GM08714 (cell line): ENCODE measurements around the gene DGKB.

Source experiments
- H3K4me3 ChIP-seq: fragments of 200-500 bp; sonication (Bioruptor generic); 2 replicates; pipeline ENCODE4 v1.5.1; 2014; ENCODE audit warnings: mild to moderate bottlenecking, low read length, inconsistent platforms
- ZNF274 ChIP-seq: IDR thresholded peaks from 2 replicates; pipeline ENCODE4 v1.6.1; 2012; ENCODE audit warnings: mild to moderate bottlenecking, low read depth, low read length

The DGKB gene

GRCh38 chr7:14817829-14818614 lies 84.5 kb downstream of the DGKB start:
- no peak overlapping the region for H3K4me3 ChIP-seq
- no peak for TF ChIP-seq ZNF274

- no peak for TF ChIP-seq ZNF274
- no peak overlapping the region for H3K4me3 ChIP-seq
These were observed 95.0 kb downstream of the DGKB start for GRCh38 chr7:14807507-14807906.

DNA sequence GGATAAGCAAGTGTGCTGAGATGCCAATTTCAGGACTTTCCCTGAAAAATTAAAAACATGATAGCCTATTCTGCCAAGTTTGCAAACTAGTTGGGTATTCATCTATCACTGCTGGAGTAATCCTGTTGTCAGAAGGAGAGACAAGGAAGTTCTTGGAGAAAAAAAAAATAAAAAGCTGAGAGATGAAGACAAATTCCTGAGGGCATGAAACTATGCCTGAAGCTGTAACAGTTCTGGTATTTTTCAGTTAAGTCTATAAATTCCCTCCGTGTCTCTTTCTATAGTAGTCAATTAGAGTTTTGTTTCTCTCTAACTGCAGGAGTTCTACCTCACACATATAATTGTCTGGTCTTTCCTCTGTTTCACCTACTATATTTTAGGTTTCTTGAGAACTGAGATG lies 95.7 kb downstream of the DGKB start:
- no peak for TF ChIP-seq ZNF274
- H3K4me3 ChIP-seq, result no peak overlapping the region

DNA sequence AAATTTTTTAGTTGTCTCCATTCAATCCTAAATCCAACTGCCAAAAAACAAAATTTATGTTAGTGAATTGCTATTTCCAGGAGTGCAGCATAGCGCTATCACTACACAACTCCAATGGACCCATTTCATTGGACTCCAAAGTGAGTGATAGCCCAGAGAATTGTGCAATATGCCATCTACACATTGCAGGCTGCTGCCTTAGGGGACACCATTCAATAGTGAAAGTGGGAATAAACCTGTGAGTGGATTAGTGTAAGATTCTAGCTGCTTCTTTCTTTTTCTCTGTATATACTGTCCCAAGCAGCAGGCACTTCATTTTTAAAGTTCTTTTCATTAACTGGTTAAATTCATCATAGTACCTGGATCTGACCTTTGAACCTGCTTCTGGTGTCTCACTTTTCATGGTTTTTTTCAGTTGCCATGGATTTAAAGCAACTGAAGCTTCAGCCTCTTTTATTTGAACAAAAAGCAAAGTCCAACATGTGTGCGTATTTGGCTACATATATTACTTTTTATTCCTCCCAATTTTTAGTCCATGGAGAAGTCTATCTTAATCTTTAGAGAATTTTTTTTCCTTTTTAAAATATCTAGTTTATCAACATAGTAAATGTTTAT lies 97.3 kb downstream of the DGKB start:
- no peak for TF ChIP-seq ZNF274

DNA sequence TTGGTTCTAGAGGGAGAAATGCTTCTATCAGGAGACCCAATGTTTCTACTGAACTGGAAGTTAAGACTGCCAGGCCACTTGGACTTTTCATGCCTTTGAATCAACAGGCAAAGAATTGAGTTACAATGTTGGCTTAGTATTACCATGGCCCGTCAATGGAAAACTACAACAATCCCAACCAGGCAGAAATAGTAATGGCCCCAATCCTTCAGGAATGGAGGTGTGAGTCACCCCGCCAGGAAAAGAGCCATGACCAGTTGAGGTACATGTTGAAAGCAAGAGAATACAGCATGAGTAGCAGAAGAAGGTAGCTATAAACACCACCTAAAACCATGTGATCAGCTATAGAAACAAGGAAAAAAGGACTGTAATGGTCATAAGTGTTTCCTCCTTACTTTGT lies 101.9 kb downstream of the DGKB start:
- no peak for TF ChIP-seq ZNF274

More for the DNA sequence above, 97.3 kb downstream of the DGKB start:
- no peak overlapping the region for H3K4me3 ChIP-seq

DNA sequence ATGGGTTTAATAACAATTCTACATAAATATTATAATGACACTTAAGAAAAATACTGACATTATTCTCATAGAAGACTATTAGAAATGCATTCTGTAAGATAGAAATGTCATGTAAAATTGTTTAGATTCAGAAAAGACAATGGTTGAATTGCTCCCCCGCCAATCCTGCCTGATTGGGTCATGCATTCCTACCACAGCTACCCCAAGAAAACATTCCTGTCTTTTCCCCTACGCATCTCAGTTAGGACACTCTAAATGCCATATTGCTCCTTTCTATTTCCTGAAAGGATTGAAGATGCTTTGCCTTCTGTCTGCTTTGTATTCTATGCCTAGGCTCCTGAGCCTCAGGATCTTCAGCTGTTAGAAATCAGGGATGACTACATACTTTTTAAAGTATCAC lies 109.4 kb downstream of the DGKB start:
- TF ChIP-seq ZNF274, result no peak
- no peak overlapping the region for H3K4me3 ChIP-seq

More for the DNA sequence above, 101.9 kb downstream of the DGKB start:
- H3K4me3 ChIP-seq, result no peak overlapping the region

- TF ChIP-seq ZNF274, result no peak
- no peak overlapping the region for H3K4me3 ChIP-seq
These were observed 115.0 kb downstream of the DGKB start for GRCh38 chr7:14787551-14787950.

DNA sequence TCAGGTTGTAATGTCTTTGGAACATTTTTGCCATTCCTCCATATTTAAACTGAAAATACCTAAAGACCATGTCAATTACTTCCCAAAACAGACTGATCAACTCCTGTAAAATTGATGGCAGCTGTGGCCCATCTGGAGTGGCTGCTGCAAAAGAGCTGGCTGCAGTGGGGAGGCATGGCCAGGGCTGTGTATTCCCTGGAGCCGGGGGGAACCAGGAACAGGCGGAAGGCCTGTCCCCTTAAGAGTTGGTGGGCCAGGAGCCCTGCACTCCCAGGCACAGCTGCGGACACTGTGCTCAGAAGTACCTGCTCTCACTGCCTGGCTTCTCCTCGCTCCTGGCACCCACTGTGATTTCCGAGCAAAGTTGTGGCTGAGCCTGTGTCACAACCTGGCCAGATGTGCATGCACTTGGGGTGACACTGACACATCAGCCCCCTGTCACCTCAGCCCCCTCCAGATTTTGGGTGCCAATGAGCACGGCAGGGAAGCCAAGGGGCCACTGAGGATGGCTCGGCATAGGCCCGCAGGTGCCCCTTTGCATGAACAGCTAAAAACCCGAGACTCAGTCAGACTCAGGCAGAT lies 116.1 kb downstream of the DGKB start:
- TF ChIP-seq ZNF274, result no peak
- H3K4me3 ChIP-seq, result no peak overlapping the region

DNA sequence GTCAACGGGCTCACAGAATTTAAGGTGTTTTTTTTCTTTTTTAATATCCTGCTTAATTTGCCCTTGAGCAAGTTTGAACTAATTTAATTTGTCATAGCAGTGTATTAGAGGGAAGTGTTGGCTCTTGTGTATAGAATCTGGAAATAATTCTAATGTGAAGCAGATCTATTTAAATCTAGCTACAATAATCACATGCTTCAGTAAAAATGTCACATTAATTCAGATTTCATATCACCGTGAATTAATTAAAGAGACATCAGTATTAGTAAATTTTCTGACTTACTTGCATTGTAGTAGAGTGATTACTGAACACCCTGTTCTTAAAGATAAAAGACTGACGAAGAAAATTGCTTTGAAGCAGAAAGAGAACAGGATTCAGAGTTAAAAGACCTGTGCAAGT lies 124.7 kb downstream of the DGKB start:
- no peak for TF ChIP-seq ZNF274
- no peak overlapping the region for H3K4me3 ChIP-seq

- no peak overlapping the region for H3K4me3 ChIP-seq
- no peak for TF ChIP-seq ZNF274
These were observed 126.3 kb downstream of the DGKB start for GRCh38 chr7:14776266-14776665.

DNA sequence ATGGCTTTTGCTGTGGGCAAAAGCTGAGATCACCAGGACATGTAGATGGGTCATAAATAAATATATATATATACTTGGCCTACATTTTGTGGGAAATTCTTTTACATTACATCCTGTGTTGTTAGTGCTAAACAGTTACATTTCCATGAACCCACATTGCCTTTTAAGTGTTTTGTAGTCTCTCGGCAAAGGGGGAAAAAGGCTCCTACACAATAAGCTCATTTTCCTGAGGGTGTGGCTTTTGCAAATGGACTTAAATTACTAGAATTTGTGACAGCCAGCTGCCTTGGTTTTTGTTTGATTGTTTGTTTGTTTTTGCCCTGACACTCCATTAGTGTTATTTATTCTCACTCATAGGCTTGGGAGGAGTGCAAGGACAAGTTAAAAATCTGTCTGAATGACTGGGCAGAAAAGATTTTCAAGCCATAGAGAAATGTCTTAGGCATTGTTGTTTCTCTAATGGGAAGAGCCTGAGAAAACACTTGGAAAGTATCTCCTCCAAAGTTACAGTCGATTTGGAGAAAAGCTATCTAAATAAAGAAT lies 128.8 kb downstream of the DGKB start:
- no peak overlapping the region for H3K4me3 ChIP-seq
- no peak for TF ChIP-seq ZNF274

- H3K4me3 ChIP-seq, result no peak overlapping the region
- TF ChIP-seq ZNF274, result no peak
These were observed 131.9 kb downstream of the DGKB start for GRCh38 chr7:14770614-14771013.

DNA sequence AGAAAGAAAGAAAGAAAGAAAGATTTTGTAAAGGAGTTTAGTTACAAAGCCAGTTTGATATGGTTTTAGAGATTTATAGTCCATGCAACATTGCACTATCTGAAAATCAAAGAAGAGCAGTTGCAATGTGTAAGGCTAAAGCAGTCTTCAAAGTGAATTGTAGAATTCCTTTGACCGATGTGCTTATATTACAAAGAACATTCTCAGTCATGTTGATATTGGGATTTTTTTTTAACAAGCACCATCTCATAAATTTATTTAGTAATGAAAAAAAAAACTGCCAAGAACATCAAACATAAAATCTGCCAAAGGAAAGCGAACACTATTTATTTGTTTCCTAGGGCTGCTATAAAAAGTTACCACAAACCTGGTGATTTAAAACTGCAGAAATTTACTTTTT lies 133.3 kb downstream of the DGKB start:
- H3K4me3 ChIP-seq, result no peak overlapping the region

DNA sequence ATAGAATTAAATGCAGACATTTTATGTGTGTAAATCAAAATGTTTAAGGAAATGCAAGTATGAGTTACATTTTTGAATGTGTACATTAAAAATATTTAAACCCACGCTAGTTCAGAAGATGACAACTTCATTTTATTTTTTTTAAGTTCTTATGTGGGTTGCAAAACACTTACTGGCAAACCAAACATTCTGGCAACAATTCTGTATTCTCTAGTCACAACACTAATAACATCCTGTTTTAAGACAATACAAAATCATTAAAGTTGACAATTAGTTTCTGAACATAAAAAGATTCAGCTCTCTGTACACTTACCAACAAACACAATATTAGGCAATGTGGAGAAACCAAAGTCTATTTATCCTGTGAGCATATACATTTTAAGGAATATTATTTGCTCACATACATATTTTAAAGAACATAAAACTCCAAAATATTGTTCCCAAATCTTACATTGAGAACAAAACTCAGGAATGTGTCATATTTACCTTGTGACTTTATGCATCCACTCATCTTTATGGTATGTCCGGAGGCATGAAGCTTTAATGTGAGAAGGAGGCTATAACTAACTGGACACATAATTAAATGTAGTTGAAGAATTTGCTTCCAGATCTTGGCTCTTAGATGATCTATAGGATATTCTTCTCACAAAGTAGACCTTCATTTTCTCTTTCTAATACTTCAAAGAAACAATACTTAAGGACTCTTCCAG lies 134.7 kb downstream of the DGKB start:
- no peak overlapping the region for H3K4me3 ChIP-seq
- TF ChIP-seq ZNF274, result no peak

More for the DNA sequence above, 133.3 kb downstream of the DGKB start:
- TF ChIP-seq ZNF274, result no peak

- H3K4me3 ChIP-seq, result no peak overlapping the region
- no peak for TF ChIP-seq ZNF274
These were observed 135.8 kb downstream of the DGKB start for GRCh38 chr7:14766747-14767146.
